SU-DHL-6 (cell line): ENCODE results near the gene QKI.

Source experiments
- H2AFZ ChIP-seq: fragments of 200-600 bp; sonication (generic); 2 replicates; pipeline ENCODE4 v1.6.1; 2014; ENCODE audit warnings: low read depth, mild to moderate bottlenecking, moderate library complexity, mixed read lengths, antibody characterized with exemption, low read length; ENCODE audit not compliant: severe bottlenecking
- H3F3A ChIP-seq: fragments of 200-600 bp; shearing (Covaris generic); 2 replicates; pipeline ENCODE4 v1.6.0; 2016; ENCODE audit warnings: antibody characterized with exemption, mild to moderate bottlenecking; ENCODE audit not compliant: insufficient read depth
- H3K27ac ChIP-seq: fragments of 200-600 bp; sonication (generic); 2 replicates; pipeline ENCODE4 v1.5.1; 2016; ENCODE audit warnings: low read depth, mild to moderate bottlenecking, low read length, moderate library complexity, mixed read lengths
- H3K27me3 ChIP-seq: fragments of 200-600 bp; sonication (generic), shearing (Covaris generic); 2 replicates; pipeline ENCODE4 v1.6.0; 2014; ENCODE audit warnings: mild to moderate bottlenecking, low read length
- H3K36me3 ChIP-seq: fragments of 200-600 bp; sonication (generic); 2 replicates; pipeline ENCODE4 v1.6.1; 2014; ENCODE audit warnings: mild to moderate bottlenecking, low read length, mixed read lengths
- H3K4me2 ChIP-seq: fragments of 300-600, 200-600 bp; shearing (Covaris generic), sonication (generic); 2 replicates; pipeline ENCODE4 v1.6.0; 2014; ENCODE audit warnings: low read length, low read depth, mild to moderate bottlenecking; ENCODE audit not compliant: poor library complexity, severe bottlenecking
- H3K4me3 ChIP-seq: fragments of 200-600 bp; sonication (generic); 2 replicates; pipeline ENCODE4 v1.5.1; 2014; ENCODE audit warnings: antibody characterized with exemption, low read length, mild to moderate bottlenecking, mixed read lengths; ENCODE audit not compliant: insufficient read depth, poor library complexity, severe bottlenecking
- H3K79me2 ChIP-seq: fragments of 200-600 bp; sonication (generic); 2 replicates; pipeline ENCODE4 v1.6.1; 2014; ENCODE audit warnings: mild to moderate bottlenecking, low read length, moderate library complexity; ENCODE audit not compliant: insufficient read depth
- H3K9ac ChIP-seq: fragments of 200-600 bp; sonication (generic); 2 replicates; pipeline ENCODE4 v1.7.0; 2014; ENCODE audit warnings: mild to moderate bottlenecking, low read length
- H3K9me2 ChIP-seq: fragments of 200-600 bp; sonication (generic); replicated peaks from 2 replicates; pipeline ENCODE4 v1.6.1; 2014; ENCODE audit warnings: low read length; ENCODE audit not compliant: insufficient read depth
- H3K9me3 ChIP-seq: fragments of 200-600 bp; sonication (generic); 2 replicates; pipeline ENCODE4 v1.6.1; 2014; ENCODE audit warnings: low read length, mixed read lengths; ENCODE audit not compliant: insufficient read depth
- H4K20me1 ChIP-seq: fragments of 200-600 bp; sonication (generic); 2 replicates; pipeline ENCODE4 v1.6.1; 2014; ENCODE audit warnings: low read depth, mild to moderate bottlenecking, antibody characterized with exemption, low read length, moderate library complexity, mixed read lengths
- EZH2phosphoT487 ChIP-seq: fragments of 200-600 bp; sonication (generic), shearing (Covaris generic); conservative IDR thresholded peaks from 2 replicates; pipeline ENCODE4 v1.6.1; 2018; ENCODE audit warnings: mild to moderate bottlenecking, antibody characterized with exemption, low read length, moderate library complexity, mixed read lengths
- TF ChIP-seq, protein P1 (sequence below): fragments of 200-600 bp; sonication (generic); IDR thresholded peaks from one replicate; pipeline ENCODE4 v1.5.1; 2017; ENCODE audit warnings: antibody characterized with exemption, mild to moderate bottlenecking, low read length, moderate library complexity; ENCODE audit not compliant: insufficient read depth, poor library complexity, severe bottlenecking

QKI gene

DNA sequence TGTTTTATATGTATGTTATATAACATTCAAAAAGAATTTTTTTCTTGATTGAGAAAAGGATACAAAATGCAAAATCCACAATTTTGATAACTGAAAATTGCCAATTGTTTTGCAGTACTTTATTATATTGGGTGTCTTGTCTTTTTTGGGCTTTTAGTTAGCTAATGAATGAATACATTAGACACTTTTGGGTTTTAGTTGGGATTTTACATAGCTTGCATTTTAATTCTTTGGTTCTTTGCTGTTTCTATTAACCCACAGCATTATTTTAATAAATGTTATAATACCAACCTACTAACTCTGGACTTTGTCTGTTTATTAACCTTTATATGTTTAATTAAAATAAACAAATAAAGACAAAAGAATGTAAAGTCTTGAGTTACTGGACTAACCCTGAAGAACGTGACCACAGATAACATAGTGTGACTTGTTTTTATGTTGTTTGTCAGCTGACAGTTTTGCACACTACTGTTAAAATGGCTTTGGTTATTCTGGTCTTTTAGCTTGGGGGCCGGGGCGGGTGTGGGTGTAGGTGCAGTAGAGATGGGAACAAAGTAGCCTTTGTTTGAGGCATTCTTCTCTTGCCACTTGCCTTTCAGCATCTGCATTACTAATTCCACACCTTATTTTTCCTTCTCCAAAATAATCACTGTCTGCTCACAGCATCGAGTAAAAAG is 159.1 kb downstream of the QKI start:
- Histone ChIP-seq H3K36me3 (peaks cover 4% of the 10 kb centered on the region; the same call in 1 of the 2 replicates), H3K9me2 (no peaks in the 10 kb centered on the region), H2AFZ (no peak overlapping the region), H3K9ac (no peak overlapping the region), H3K27me3 (no peaks in the 10 kb centered on the region), H4K20me1 (no peaks in the 10 kb centered on the region), H3K4me2 (no peak overlapping the region), H3K9me3 (no peaks in the 10 kb centered on the region), H3F3A (no peaks in the 10 kb centered on the region), H3K79me2 (no peaks in the 10 kb centered on the region), H3K4me3 (no peak overlapping the region), H3K27ac (no peak overlapping the region)
- no peak for TF ChIP-seq EZH2phosphoT487
- TF ChIP-seq, protein P1, sequence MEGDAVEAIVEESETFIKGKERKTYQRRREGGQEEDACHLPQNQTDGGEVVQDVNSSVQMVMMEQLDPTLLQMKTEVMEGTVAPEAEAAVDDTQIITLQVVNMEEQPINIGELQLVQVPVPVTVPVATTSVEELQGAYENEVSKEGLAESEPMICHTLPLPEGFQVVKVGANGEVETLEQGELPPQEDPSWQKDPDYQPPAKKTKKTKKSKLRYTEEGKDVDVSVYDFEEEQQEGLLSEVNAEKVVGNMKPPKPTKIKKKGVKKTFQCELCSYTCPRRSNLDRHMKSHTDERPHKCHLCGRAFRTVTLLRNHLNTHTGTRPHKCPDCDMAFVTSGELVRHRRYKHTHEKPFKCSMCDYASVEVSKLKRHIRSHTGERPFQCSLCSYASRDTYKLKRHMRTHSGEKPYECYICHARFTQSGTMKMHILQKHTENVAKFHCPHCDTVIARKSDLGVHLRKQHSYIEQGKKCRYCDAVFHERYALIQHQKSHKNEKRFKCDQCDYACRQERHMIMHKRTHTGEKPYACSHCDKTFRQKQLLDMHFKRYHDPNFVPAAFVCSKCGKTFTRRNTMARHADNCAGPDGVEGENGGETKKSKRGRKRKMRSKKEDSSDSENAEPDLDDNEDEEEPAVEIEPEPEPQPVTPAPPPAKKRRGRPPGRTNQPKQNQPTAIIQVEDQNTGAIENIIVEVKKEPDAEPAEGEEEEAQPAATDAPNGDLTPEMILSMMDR, result no peak

DNA sequence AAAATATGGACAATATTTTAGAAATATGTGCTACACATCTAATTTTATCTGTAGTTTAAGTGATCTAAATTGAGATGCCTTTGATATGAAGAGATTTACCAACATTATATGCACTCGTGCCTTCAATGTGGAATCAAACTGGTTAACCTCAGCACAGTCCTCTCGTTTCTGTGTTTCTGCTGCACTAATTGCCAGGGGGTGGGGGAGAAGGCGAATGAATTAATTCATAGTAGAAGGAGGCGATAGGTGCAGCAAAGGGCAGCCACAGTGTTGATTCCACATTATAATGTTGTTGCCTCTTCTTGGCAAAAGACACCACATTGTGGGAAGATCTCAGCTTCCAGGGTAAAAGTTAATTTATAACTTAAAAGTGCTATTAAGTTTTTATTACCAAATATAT is 161.6 kb downstream of the QKI start:
- no peaks in the 10 kb centered on the region for H3K79me2 ChIP-seq
- H3K27ac ChIP-seq, result no peak overlapping the region
- H4K20me1 ChIP-seq, result no peaks in the 10 kb centered on the region
- no peaks in the 10 kb centered on the region for H3K9me2 ChIP-seq
- H2AFZ ChIP-seq, result no peak overlapping the region
- H3F3A ChIP-seq, result no peaks in the 10 kb centered on the region
- H3K27me3 ChIP-seq, result no peaks in the 10 kb centered on the region
- no peaks in the 10 kb centered on the region for H3K9me3 ChIP-seq
- H3K4me3 ChIP-seq, result no peak overlapping the region
- TF ChIP-seq, protein P1, result no peak
- no peak for TF ChIP-seq EZH2phosphoT487
- peaks cover 4% of the 10 kb centered on the region; the same call in 1 of the 2 replicates for H3K36me3 ChIP-seq
- no peak overlapping the region for H3K9ac ChIP-seq
- H3K4me2 ChIP-seq, result no peak overlapping the region

- Histone ChIP-seq H3K4me2 (no peak overlapping the region), H2AFZ (no peak overlapping the region)
- TF ChIP-seq, protein P1, result no peak
- TF ChIP-seq EZH2phosphoT487, result no peak
These were observed 162.9 kb downstream of the QKI start for GRCh38 chr6:163577404-163577803.

More at GRCh38 chr6:163577404-163577803, 162.9 kb downstream of the QKI start:
- no peaks in the 10 kb centered on the region for H4K20me1 ChIP-seq
- H3K27ac ChIP-seq, result no peak overlapping the region
- H3K4me3 ChIP-seq, result no peak overlapping the region
- H3K9me2 ChIP-seq, result no peaks in the 10 kb centered on the region
- H3F3A ChIP-seq, result no peaks in the 10 kb centered on the region
- H3K27me3 ChIP-seq, result no peaks in the 10 kb centered on the region
- no peaks in the 10 kb centered on the region for H3K36me3 ChIP-seq
- no peaks in the 10 kb centered on the region for H3K9me3 ChIP-seq
- H3K79me2 ChIP-seq, result no peaks in the 10 kb centered on the region
- no peak overlapping the region for H3K9ac ChIP-seq
